CD4-positive, alpha-beta T cell treated with Interleukin-15 for 1 hour (primary cell): ENCODE results near the gene PPP3CA.

Experiments
- DNase-seq: peaks from one replicate; pipeline ENCODE4 v3.0.0-alpha.2; 2020

The PPP3CA gene

GRCh38 chr4:100984901-100985300, 362.4 kb downstream of the PPP3CA start:
- no peak for DNase-seq

- no peak for DNase-seq
Observed at GRCh38 chr4:100983426-100983825, 363.9 kb downstream of the PPP3CA start.

- DNase-seq, result no peak
Observed at GRCh38 chr4:100982345-100982744, 365.0 kb downstream of the PPP3CA start.

GRCh38 chr4:100981447-100982204, 365.7 kb downstream of the PPP3CA start:
- no peak for DNase-seq

- no peak for DNase-seq
Observed at GRCh38 chr4:100979736-100980135, 367.6 kb downstream of the PPP3CA start.

GRCh38 chr4:100977746-100978397, 369.5 kb downstream of the PPP3CA start:
- no peak for DNase-seq

- DNase-seq, result no peak
Observed at GRCh38 chr4:100977274-100977673, 370.1 kb downstream of the PPP3CA start.
